ENCODE measurements around the gene ISCA2. TPM values are rescaled to one million over a fixed set of nuclear protein-coding genes. Genes with fewer than 3 reads are reported as not detected.
A peak's percentile ranks its signal among the peaks of the same experiment; 100 is the strongest.

ISCA2 gene
- total RNA-seq, 1 donor from 2014 or later: 40.6 TPM

GRCh38 chr14:74491956-74492775 is 1.4 kb upstream of the ISCA2 start:
- Mint-ChIP-seq H3K27me3 (ENCODE audit: low read depth) (no peaks in the 10 kb centered on the region), H3K27ac (ENCODE audit: unreplicated experiment) (no peak overlapping the region), H3K4me3 (no peak overlapping the region), H3K4me1 (peaks cover 19% of the 10 kb centered on the region), H3K36me3 (ENCODE audit: low read depth) (no peaks in the 10 kb centered on the region), H3K9me3 (no peaks in the 10 kb centered on the region)
- peak; percentile 47 for TF ChIP-seq CTCF (conservative IDR thresholded peaks at IDR 0.05)
- DNase-seq (ENCODE audit: low read depth, low spot score): no peak

GRCh38 chr14:74492776-74493342 is 706 bp upstream of the ISCA2 start, which contains the start of gene NPC2:
TSS of gene NPC2 (minus strand) at chr14:74493305. CDS start at chr14:74493274, 31 bp downstream.
- Mint-ChIP-seq H3K4me3 (no peak within 1 kb of the TSS), H3K4me1 (peaks cover 19% of the 10 kb centered on the region), H3K27ac (ENCODE audit: unreplicated experiment) (no peak within 1 kb of the TSS), H3K36me3 (ENCODE audit: low read depth) (no peaks in the 10 kb centered on the region), H3K27me3 (ENCODE audit: low read depth) (no peaks in the 10 kb centered on the region), H3K9me3 (no peaks in the 10 kb centered on the region)
- no peak for DNase-seq (ENCODE audit: low read depth, low spot score)
- no peak for TF ChIP-seq CTCF (conservative IDR thresholded peaks at IDR 0.05)

GRCh38 chr14:74495356-74495755 is 1.8 kb downstream of the ISCA2 start:
- Mint-ChIP-seq H3K27ac (ENCODE audit: unreplicated experiment) (no peak overlapping the region), H3K4me1 (peaks cover 19% of the 10 kb centered on the region), H3K36me3 (ENCODE audit: low read depth) (no peaks in the 10 kb centered on the region), H3K4me3 (no peak overlapping the region), H3K27me3 (ENCODE audit: low read depth) (no peaks in the 10 kb centered on the region), H3K9me3 (no peaks in the 10 kb centered on the region)
- TF ChIP-seq CTCF (conservative IDR thresholded peaks at IDR 0.05): no peak
- DNase-seq (ENCODE audit: low read depth, low spot score): no peak

GRCh38 chr14:74500417-74501134 is 7.0 kb downstream of the ISCA2 start:
- H3K36me3 Mint-ChIP-seq (ENCODE audit: low read depth): no peaks in the 10 kb centered on the region
- TF ChIP-seq CTCF (conservative IDR thresholded peaks at IDR 0.05): no peak
- peaks cover 19% of the 10 kb centered on the region for H3K4me1 Mint-ChIP-seq
- no peak for DNase-seq (ENCODE audit: low read depth, low spot score)
- H3K9me3 Mint-ChIP-seq: no peaks in the 10 kb centered on the region
- peak overlapping the region; percentile 93 for H3K27ac Mint-ChIP-seq (ENCODE audit: unreplicated experiment)
- H3K27me3 Mint-ChIP-seq (ENCODE audit: low read depth): no peaks in the 10 kb centered on the region
- peak overlapping the region; percentile 41 for H3K4me3 Mint-ChIP-seq

- H3K4me3 Mint-ChIP-seq: peak overlapping the region; percentile 41
- no peaks in the 10 kb centered on the region for H3K9me3 Mint-ChIP-seq
- DNase-seq (ENCODE audit: low read depth, low spot score): peak; percentile 59
- peaks cover 19% of the 10 kb centered on the region for H3K4me1 Mint-ChIP-seq
- peak; percentile 74 for TF ChIP-seq CTCF (conservative IDR thresholded peaks at IDR 0.05)
- no peaks in the 10 kb centered on the region for H3K36me3 Mint-ChIP-seq (ENCODE audit: low read depth)
- no peaks in the 10 kb centered on the region for H3K27me3 Mint-ChIP-seq (ENCODE audit: low read depth)
- H3K27ac Mint-ChIP-seq (ENCODE audit: unreplicated experiment): peak overlapping the region; percentile 93
These were observed 7.6 kb downstream of the ISCA2 start for GRCh38 chr14:74501135-74501614.
